SIG-M5 treated with dmso at 0.1 percent for 504 hours (cell line): ENCODE results near the gene OR10AD1.
A peak's percentile ranks its signal among the peaks of the same experiment; 100 is the strongest.
"Not testable (repeated sequence)": the region's sequence is repeated elsewhere in the genome, so short reads cannot be mapped to it uniquely, and the experiment has no call there.

ENCODE experiments used
- DNase-seq: peaks from one replicate; lab custom pipeline; 2025; ENCODE audit not compliant: unreplicated experiment; lab: John Stamatoyannopoulos, UW

The OR10AD1 gene, protein sequence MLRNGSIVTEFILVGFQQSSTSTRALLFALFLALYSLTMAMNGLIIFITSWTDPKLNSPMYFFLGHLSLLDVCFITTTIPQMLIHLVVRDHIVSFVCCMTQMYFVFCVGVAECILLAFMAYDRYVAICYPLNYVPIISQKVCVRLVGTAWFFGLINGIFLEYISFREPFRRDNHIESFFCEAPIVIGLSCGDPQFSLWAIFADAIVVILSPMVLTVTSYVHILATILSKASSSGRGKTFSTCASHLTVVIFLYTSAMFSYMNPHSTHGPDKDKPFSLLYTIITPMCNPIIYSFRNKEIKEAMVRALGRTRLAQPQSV

DNA sequence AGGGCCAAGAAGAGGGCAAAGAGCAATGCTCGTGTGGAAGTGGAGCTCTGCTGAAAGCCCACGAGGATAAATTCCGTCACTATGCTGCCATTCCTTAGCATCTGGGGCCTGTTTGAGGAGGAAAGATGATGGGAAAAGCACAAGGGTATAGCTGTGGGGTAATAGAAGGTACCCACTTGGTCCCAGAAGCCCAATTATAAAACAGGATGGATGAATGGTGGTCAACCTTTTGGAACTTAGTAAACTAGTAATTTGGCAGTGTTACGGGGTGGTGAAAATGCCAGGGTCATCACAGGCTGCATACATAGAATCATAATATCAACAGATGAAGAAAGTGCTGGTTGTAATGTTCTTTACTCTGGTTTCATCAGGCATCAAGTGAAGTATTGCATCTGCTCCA, at the start of gene OR10AD1:
Gene OR10AD1 (minus strand): TSS at position 101 of the 400 bp plus-strand sequence. CDS start 0 bp downstream, at position 101.
- DNase-seq: no peak

DNA sequence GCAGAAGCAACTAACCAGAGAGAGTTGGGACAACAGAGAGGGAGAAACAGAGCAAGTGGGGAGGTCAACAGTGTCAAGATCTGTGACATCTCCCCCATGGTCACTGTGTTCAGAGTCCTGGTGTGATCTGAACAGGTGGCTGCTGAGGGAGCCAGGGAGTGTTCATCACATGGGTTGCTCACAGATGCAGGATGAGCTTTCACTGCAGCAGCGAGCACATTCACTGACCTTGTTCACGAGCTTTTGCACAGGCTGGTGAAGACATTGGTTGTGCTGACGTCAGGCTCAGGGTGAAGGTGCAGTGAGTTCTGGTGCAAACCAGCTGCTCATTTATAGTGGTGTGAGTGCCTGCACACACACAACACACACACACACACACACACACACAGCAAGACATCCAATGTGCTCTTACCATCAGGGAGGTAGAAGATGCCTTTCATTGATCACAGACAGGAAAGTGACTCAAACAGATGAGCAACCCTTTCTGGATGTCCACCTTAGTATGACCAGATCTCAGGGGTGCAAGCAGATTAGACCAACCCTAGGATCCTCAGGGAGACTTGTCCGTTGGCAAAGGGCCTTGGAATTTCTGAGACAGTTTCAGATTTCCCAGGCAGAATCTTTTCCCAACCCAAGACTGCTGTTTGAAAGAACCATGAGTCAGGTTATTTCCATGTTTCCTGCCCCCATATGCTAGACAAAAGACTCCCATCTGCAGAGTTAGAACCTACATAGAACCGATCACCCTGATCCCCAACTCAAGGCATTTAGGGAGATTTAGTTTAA, 44.3 kb upstream of the OR10AD1 start:
- no peak for DNase-seq

DNA sequence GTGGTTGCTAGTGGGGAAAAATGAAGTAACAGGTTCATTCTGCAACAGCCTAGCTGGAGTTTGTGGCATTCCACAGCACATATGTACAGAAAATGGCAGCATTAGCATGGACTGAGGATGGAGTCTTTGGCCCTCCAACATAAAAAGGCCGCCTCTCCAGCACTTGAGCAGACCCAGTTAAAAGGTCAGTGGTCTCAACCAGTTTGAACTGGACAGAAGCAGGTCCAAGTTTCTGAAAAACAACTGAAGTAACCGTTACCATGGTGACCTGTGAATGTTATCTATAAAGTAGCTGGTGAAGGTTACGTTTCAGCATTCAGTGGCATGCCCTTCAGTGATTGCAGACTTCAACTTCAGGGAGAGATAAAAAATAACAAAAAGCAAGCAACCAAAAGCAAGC, 34.1 kb upstream of the OR10AD1 start:
- DNase-seq: no peak

DNA sequence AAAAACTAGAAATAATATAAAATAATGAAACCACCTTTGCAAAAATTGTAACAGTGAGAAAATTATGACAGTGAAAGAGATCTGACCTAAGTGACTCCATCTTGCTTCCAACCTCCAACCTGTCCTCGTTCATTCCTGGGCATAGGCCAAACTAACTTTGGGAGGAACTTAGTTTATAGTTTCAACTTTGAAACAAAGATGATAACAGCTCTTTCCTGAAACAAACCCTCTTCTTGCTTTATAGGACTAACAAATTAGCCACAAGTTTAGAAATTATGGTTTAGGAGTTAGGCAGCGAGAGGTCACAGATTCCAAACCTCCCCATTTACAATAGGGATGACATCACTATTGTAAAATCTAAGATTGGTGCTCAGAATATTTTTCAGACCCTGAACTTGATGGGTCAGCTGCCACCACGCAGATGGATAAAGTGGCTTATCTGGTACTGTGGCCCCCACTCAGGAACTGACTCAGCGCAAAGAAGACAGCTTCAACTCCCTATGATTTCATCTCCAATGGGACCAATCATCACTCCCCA, 32.8 kb upstream of the OR10AD1 start:
- DNase-seq: no peak

DNA sequence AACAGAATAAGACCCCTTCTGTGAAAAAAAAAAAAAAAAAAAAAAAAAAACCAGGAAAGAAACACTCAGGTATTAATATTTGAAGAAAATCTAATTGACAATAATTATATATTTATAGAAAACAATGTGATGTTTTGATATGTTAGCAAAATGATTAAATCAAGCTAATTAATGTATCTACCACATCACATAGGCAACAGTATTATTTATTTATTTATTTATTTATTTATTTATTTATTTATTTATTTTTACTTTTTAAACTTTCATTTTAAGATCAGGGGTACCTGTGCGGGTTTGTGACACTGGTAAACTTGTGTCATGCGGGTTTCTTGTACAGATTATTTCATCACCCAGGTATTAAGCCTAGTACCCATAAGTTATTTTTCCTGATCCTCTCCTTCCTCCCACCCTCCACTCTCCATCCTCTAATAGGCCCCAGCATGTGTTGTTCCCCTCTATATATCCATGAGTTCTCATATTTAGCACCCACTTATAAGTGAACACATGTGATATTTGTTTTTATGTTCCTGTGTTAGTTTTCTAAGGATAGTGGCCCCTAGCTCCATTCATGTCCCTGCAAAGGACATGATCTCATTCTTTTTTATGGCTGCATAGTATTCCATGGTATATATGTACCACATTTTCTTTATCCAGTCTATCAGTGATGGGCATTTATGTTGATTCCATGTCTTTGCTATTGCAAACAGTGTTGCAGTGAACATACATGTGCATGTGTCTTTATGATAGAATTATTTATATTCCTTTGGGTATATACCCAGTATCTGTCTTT, 28.3 kb upstream of the OR10AD1 start:
- not testable (repeated sequence) for DNase-seq

DNA sequence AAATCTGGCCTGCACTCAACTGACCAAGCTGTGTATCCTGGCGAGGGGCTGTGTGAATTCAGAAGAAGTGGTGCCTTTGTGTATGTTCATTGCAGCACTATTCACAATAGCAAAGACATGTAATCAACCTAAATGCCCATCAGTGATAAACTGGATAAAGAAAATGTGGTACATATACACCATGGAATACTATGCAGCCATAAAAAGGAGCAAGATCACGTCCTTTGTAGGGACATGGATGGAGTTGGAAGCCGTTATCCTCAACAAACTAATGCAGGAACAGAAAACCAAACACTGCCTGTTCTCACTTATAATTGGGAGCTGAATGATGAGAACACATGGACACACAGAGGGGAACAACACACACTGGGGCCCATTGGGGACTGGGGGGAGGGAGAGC, 21.4 kb upstream of the OR10AD1 start:
- not testable (repeated sequence) for DNase-seq

DNA sequence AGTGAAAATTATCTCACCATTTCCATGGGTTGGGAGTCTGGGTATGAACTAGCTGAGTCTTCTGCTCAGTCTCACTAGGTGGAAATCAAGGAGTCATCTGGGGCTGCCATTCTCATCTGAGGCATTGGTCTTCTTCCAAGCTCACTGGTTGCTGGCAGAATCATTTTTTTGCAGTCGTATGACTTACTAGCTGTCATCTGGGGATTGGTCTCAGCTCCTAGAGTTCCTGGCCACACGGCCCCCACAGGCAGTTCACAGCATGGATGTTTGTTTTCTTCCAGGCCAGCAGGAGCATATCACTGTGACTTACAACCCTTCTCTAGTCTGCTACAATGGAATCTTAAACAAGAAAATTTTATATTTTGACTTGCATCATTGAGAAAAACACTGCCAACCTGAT, 18.6 kb upstream of the OR10AD1 start:
- no peak for DNase-seq

DNA sequence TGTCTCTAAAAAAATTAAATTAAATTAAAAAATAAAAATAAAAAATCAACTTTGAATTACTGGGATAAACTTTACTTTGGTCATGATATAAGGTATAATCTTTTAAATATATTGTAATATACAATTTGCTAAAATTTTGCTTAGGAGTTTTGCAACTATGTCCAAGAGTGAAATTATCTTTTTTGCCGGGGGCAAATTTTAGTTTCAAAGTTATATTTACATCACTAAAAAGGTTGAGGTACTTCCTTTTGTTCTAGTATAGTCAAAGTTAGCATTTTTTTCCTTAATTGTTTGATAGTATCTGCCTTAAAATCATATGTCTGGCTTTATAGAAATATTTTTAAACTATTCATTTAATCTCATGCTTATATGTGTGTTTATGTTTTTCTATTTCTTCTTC, 17.6 kb upstream of the OR10AD1 start:
- no peak for DNase-seq

DNA sequence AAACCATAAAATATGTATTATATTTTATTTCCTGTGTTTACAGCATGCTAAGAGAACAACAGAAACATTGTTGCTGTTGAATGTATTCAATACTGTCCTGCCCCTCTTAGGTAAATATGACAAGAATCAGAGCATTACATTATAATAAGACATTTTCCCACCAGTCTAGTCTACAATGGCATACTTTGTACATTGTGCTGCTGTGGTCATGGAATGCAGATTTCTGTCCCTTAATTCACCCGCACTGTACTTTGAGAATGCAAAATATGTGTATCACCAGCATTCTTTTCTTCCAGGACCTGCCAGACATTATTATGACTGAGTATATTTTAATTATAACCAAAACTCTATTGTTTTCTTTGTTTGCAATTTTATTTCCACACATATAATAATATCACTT, 16.5 kb upstream of the OR10AD1 start:
- DNase-seq: no peak

DNA sequence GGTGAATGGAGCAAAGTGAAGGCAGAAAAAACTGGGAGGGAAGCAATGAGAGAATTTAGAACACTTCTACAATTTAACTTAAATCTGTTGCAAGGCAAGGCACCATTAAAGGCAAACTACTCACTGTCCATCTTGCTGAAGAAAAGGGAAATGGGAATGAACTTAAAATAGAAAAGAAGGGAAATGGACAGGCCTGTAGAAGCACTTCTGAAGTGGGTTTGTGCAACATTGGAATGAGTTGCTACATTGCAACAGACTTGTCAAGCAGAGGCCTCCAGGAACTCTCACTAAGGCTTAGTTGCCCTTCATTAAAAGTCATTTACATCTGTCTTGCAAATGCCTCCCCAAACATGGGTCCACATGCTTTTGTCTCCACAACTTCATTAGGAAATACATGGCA, 13.7 kb upstream of the OR10AD1 start:
- peak; percentile 98 for DNase-seq

DNA sequence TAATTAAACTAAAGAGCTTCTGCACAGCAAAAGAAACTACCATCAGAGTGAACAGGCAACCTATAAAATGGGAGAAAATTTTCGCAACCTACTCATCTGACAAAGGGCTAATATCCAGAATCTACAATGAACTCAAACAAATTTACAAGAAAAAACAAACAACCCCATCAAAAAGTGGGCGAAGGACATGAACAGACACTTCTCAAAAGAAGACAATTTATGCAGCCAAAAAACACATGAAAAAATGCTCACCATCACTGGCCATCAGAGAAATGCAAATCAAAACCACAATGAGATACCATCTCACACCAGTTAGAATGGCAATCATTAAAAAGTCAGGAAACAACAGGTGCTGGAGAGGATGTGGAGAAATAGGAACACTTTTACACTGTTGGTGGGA, 6.4 kb upstream of the OR10AD1 start:
- not testable (repeated sequence) for DNase-seq

DNA sequence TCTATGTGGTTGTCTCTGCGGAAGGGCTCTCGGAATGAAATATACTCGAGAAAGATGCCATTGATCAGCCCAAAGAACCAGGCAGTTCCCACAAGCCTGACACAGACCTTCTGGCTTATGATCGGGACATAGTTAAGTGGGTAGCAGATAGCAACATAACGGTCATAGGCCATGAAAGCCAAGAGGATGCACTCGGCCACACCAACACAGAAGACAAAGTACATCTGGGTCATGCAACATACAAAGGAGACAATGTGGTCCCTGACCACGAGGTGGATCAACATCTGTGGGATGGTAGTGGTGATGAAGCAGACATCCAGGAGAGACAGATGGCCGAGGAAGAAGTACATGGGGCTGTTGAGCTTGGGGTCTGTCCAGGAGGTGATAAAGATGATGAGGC, 326 bp downstream of the OR10AD1 start:
- no peak for DNase-seq

DNA sequence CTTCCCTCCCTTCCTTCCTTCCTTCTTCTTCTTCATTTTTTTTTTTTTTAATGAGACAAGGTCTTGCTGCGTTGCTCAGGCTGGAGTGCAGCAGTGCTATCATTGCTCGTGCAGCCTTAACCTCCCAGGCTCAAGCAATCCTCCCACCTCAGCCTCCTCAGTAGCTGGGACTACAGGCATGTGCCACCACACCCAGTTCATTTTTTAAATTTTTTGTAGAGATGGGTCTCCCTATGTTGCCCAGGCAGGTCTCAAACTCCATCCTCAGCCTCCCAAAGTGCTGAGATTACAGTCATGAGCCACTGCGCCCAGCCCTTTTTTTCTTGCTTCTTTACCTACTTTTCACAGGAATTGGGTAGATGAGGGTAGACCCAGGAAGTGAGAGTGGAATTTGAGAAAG, 1.6 kb downstream of the OR10AD1 start:
- DNase-seq: no peak

DNA sequence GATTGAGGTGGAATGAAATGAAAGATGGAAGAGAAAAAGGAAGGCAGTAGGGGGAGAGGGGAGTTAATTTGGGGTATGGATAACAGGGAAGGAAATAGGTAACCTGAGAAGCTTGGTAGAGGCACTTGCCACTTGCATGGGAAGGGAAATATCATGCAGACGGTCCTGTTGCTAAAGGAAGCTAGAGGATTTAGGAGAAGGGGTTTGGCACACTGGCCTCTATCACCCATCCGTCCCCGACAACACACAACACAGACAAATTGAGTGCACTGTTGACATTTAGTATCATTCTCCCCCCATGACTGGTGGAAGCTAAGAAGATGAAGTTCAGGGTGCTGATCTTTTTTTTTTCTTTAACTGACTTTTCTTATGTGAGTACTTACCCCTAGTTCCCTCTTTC, 2.0 kb downstream of the OR10AD1 start:
- no peak for DNase-seq

DNA sequence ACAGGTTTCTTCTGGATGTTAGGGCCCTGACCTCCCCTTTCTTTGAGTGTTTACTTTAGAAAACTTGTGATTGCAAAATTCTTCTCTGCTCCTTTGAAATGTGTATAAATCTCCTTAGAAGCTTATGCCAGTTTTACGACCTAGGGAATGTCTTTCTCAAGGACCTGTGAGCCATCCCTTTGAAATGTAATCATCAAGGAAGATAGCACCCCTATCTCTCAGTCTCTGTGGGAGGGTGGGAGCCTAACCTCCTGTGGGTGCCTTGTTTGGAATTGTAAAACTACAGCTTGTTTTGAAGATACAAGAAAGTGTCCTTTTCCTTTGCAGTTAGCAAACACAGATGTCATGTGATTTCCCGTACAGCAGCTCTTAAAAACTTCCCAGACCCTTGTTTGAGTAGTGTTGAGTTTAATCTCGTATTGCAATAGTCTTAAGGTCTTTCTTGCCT, 3.3 kb downstream of the OR10AD1 start:
- DNase-seq: no peak

DNA sequence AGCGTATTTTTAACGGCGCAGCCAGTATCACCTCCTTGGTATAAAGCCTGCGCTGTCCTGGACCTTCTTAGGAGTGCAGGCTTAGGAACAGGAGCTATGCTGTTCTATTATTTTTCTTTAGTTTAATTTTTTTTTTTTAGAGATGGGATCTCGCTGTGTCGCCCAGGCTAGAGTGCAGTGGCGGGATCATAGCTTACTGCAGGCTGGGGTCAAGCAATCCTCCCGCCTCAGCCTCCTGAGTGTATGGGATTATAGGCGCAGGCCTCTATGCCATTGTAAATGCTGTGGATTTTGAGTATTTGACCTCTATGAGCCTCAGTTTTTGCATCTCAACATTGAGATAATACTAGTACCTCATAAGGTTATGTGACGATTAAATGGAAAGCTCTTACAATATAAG, 4.1 kb downstream of the OR10AD1 start:
- no peak for DNase-seq

DNA sequence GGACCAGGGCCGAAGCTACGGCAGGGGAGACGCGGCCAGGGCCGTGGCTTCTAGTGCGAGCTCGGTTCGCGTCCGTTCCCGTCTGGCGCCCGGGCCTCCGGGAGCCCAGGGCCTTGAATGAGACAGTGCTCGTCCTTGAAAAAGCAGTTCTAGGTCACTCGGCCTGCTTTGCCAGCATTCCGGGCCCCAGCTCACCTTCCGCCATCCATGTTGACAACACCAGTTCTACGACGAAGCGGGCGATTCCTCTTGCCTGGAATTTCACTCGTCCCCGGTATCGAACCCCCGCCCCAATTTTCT, 4.5 kb downstream of the OR10AD1 start:
- DNase-seq: no peak

DNA sequence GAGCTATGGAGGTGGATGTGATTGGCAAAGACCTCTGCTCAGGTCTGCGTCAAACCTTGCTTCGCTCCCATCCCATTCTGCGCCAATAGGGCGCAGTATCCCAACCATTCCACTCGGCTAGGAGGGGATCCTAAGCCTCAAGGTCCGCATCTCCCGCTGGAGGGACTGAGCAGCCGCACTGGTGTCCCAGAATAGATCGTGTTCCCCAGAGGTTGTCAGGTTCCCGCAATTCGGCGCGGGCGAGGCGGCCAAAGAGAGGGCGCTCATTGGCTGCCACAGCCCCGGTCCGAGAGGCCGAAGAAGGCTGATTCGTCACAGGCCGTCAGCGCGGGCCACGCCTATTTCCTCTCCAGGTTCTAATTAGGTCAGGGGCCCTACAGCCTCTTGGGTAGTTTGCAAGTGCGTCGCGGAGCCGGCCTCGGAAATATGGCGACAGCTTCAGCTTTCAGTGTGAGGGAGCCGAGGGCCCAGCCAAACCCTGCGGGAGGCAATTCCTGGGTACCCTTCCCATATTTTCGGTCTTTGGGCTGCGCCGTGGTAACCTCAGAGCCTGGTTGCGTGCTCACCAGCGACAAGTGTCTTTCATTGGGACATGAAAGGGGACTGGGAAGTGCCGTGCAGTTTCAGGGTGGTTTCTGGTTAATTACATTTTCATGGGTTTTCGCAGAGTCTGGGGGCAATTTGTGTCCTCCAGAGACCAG, 5.0 kb downstream of the OR10AD1 start:
- DNase-seq: peak; percentile 96

DNA sequence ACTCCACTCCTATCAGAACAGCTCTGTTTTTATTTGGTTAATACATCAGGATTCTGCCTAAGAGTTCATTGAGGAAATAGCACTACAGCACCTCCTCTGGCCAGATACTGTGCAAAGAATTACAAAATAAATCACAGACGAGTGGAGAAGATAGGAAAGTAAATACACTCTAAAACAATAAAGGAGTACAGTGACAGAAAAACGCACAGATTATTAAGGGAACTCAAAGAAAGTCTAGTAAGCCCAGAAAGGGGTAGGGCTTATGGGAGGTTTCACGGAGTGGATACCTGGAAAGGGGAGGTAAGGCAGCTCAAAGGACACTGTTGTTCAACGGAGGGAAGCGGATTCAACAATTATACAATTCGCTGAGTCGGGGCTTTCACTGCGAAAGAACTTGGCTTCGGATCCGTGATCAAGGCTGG, 5.5 kb downstream of the OR10AD1 start:
- peak; percentile 64 for DNase-seq

DNA sequence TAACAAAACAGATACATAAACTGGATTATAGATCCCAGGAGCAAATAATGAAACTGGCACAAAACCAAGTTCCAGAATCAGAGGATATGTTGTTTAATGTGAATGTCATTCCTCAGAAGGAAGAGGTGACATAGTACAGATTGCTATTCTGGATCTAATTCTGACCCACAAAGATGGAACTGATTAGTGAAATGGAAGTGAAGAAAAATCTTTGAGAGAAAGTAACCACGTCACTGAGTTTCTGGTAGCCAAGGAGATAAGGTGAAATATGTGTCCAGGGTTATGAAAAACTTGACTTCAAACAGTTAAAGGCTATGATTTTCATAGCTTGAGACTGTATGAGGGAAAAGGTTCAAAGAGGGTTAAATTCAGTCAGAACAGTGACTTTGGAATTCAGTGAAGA, 8.3 kb downstream of the OR10AD1 start:
- no peak for DNase-seq

DNA sequence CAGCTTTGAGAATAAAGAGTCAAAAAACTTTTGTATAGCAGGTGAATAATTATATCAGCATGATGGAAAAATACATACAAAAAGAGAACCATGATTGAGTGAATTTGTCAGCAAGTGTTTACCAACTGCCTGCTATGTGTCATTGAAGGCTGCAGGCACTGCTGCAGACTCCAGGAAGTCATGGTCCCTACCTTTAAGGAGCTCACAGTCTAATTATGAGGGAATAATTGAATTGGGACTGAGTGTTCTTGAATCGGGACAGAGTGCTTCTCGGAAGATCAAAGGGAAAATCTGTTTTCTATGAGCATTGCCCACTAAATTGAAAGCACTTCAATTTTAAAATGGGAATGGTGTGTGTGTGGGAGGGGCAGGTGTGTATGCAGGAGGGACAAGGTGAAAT, 9.5 kb downstream of the OR10AD1 start:
- DNase-seq: no peak
